H1 (cell line): ENCODE data around the gene MOGAT3. TPM values are rescaled to one million over a fixed set of nuclear protein-coding genes. Genes with fewer than 3 reads are reported as not detected.

ENCODE experiments used
- ASH2L ChIP-seq: fragments of 200-600, 300-600 bp; sonication (generic); IDR thresholded peaks from one replicate; pipeline ENCODE4 v1.7.1; 2017; ENCODE audit warnings: low read length
- BRCA1 ChIP-seq: IDR thresholded peaks from 2 replicates; pipeline ENCODE4 v1.6.1; 2012; ENCODE audit warnings: low read depth, low read length, improper control_type of control experiment
- CBX8 ChIP-seq: fragments of 300-800, 300-1000 bp; sonication (generic); IDR thresholded peaks from 2 replicates; pipeline ENCODE4 v1.7.1; 2016; ENCODE audit warnings: low read depth, low read length, borderline replicate concordance
- EZH2 ChIP-seq: fragments of 200-600 bp; sonication (generic); IDR thresholded peaks from 2 replicates; pipeline ENCODE4 v1.7.1; 2012; ENCODE audit warnings: low read depth, mild to moderate bottlenecking, moderate library complexity, low read length, inconsistent platforms; ENCODE audit not compliant: severe bottlenecking
- FOSL1 ChIP-seq: IDR thresholded peaks from 2 replicates; pipeline ENCODE4 v1.6.1; 2011; ENCODE audit warnings: mild to moderate bottlenecking, low read depth, low read length, moderate library complexity; ENCODE audit not compliant: insufficient read depth
- GTF2F1 ChIP-seq: IDR thresholded peaks from 2 replicates; pipeline ENCODE4 v1.6.1; 2012; ENCODE audit warnings: low read depth, low read length, improper control_type of control experiment, borderline replicate concordance
- JUN ChIP-seq: IDR thresholded peaks from 2 replicates; pipeline ENCODE4 v1.6.1; 2011; ENCODE audit warnings: low read depth, mild to moderate bottlenecking, improper control_type of control experiment, low read length
- KDM5A ChIP-seq: fragments of 200-600 bp; IDR thresholded peaks from 2 replicates; pipeline ENCODE4 v1.7.1; 2012; ENCODE audit warnings: mild to moderate bottlenecking, low read length, inconsistent platforms, mixed read lengths
- NANOG ChIP-seq: IDR thresholded peaks from 2 replicates; pipeline ENCODE4 v1.6.1; 2011; ENCODE audit warnings: low read length, low read depth, mild to moderate bottlenecking, inconsistent platforms; ENCODE audit not compliant: insufficient read depth, poor library complexity, severe bottlenecking
- NRF1 ChIP-seq: IDR thresholded peaks from 2 replicates; pipeline ENCODE4 v1.6.1; 2011; ENCODE audit warnings: mild to moderate bottlenecking, low read depth, low read length, improper control_type of control experiment
- POLR2A ChIP-seq, 2 experiments: IDR thresholded peaks; 1 replicate in 1 of 2; 2 replicates in 1 of 2; pipeline ENCODE4 v1.6.1; 2011; ENCODE audit warnings: low read depth in 2 of 2, low read length in 2 of 2, mild to moderate bottlenecking in 2 of 2; ENCODE audit errors: control extremely low read depth in 1 of 2
- RNF2 ChIP-seq: fragments of 200-900, 300-1000 bp; sonication (generic); IDR thresholded peaks from 2 replicates; pipeline ENCODE4 v1.7.1; 2016; ENCODE audit warnings: borderline replicate concordance, low read depth, mild to moderate bottlenecking, antibody characterized with exemption, low read length; ENCODE audit not compliant: poor library complexity, severe bottlenecking; ENCODE audit errors: missing control alignments
- SP2 ChIP-seq: IDR thresholded peaks from 2 replicates; pipeline ENCODE4 v1.6.1; 2012; ENCODE audit warnings: mild to moderate bottlenecking, low read length, inconsistent platforms
- SP4 ChIP-seq: IDR thresholded peaks from 2 replicates; pipeline ENCODE4 v1.6.1; 2012; ENCODE audit warnings: low read length, inconsistent platforms
- SRF ChIP-seq: IDR thresholded peaks from 2 replicates; pipeline ENCODE4 v1.6.1; 2011; ENCODE audit warnings: mild to moderate bottlenecking, low read depth, low read length, moderate library complexity
- SUZ12 ChIP-seq: fragments of 200-600 bp; sonication (generic); IDR thresholded peaks from 2 replicates; pipeline ENCODE4 v1.6.1; 2012; ENCODE audit warnings: mild to moderate bottlenecking, inconsistent platforms, low read length, moderate library complexity, mixed read lengths
- TAF1 ChIP-seq: IDR thresholded peaks from 2 replicates; pipeline ENCODE4 v1.6.1; 2011; ENCODE audit warnings: mild to moderate bottlenecking, low read depth, low read length
- TAF7 ChIP-seq: optimal IDR thresholded peaks from 2 replicates; pipeline ENCODE3; 2011; ENCODE audit warnings: low read depth, mild to moderate bottlenecking, inconsistent platforms, low read length, moderate library complexity, borderline replicate concordance
- TEAD4 ChIP-seq: IDR thresholded peaks from 2 replicates; pipeline ENCODE4 v1.6.1; 2012; ENCODE audit warnings: low read depth, low read length, inconsistent platforms, mixed read lengths
- ZNF274 ChIP-seq: IDR thresholded peaks from 2 replicates; pipeline ENCODE4 v1.7.0; 2012; ENCODE audit warnings: low read length, borderline replicate concordance; ENCODE audit errors: extremely low read depth
- polyA plus RNA-seq, 7 experiments: library from polyadenylated mRNA; depleted of rRNA in 3 of 7; stranded (reverse) in 5 of 7; unstranded in 2 of 7; fragments of >200 nt in 5 of 7; fragments of 200-250 nt in 2 of 7; gene quantifications; 1 replicate in 5 of 7; 2 replicates in 1 of 7; 4 replicates in 1 of 7; pipeline versions ENCODE4 v1.2.1 to v1.2.3, GENCODE V29; 2011 to 2013; ENCODE audit warnings: missing spikeins in 2 of 7, mixed read lengths in 2 of 7
- total RNA-seq: library from RNA; stranded (reverse); fragmentation: NEBNext Ultra II Directional; extraction: Animal tissue kit (Norgen Biotek cat#: 25700); gene quantifications from 2 replicates; pipeline ENCODE4 v1.2.1, GENCODE V29; 2021
- TF ChIP-seq, protein P1 (sequence below): IDR thresholded peaks from 2 replicates; pipeline ENCODE4 v1.6.1; 2012; ENCODE audit warnings: low read length, inconsistent platforms

Gene MOGAT3
- total and polyA plus RNA-seq, 2 of the 8 experiments (the other 6 are each of a cell fraction or from before 2014, with no cell fraction given): 0.21 to 0.82 TPM

GRCh38 chr7:101172005-101172853 is 28.6 kb downstream of the MOGAT3 start (continued):
- TF ChIP-seq POLR2A (IDR thresholded peaks at IDR 0.05; ENCODE audit: control extremely low read depth in 1 of 2, low read depth in 2 of 2, low read length in 2 of 2) (no peak), SP2 (no peak), NANOG (no peak), TAF7 (no peak), BRCA1 (no peak), SRF (no peak), EZH2 (peak; percentile 76), FOSL1 (no peak), NRF1 (no peak), ASH2L (peak; percentile 20), CBX8 (no peak), SUZ12 (no peak; the same call in 1 of the 2 replicates), GTF2F1 (no peak), KDM5A (no peak), TAF1 (no peak), TEAD4 (no peak), RNF2 (no peak), SP4 (no peak), JUN (no peak), ZNF274 (no peak)
- TF ChIP-seq, protein P1, sequence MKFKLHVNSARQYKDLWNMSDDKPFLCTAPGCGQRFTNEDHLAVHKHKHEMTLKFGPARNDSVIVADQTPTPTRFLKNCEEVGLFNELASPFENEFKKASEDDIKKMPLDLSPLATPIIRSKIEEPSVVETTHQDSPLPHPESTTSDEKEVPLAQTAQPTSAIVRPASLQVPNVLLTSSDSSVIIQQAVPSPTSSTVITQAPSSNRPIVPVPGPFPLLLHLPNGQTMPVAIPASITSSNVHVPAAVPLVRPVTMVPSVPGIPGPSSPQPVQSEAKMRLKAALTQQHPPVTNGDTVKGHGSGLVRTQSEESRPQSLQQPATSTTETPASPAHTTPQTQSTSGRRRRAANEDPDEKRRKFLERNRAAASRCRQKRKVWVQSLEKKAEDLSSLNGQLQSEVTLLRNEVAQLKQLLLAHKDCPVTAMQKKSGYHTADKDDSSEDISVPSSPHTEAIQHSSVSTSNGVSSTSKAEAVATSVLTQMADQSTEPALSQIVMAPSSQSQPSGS: no peak
